GM19328 (cell line): ENCODE measurements around the gene TLCD5.

Source experiments
- ATAC-seq: cut with Tn5 transposase; IDR thresholded peaks from one replicate; pipeline ENCODE4 v1.9.1; 2021; ENCODE audit warnings: mild to moderate bottlenecking, moderate library complexity; ENCODE audit not compliant: unreplicated experiment

TLCD5 gene

GRCh38 chr11:120336641-120337354, 11.7 kb downstream of the TLCD5 start:
- peak; percentile 34 for ATAC-seq

GRCh38 chr11:120337355-120338106, 12.4 kb downstream of the TLCD5 start:
- no peak for ATAC-seq

GRCh38 chr11:120338107-120338933, 13.2 kb downstream of the TLCD5 start:
- ATAC-seq = no peak

DNA sequence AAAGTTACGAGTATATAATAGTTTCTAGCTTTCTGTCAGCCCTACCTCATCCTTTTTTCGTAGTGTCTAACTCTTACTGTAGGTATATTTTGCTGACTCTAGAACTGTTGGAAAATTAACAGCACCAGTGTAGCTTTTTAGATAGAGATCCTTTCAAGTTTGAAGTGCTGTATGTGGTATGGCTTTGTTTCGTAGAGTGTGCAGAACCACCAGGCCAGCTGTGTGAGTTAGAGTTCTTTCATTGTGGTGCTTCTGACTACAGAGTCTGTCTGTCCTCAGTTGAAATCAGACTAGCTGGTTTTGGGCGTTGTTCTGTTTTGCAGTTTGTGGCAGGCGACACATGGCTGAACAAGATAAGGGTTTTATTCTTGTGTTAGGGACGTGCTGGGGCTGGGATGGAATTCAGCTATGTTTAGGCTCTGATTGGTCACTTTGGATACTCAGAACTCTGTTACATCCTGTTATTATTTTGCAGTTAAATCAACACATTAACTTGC, 14.3 kb downstream of the TLCD5 start:
- no peak for ATAC-seq

DNA sequence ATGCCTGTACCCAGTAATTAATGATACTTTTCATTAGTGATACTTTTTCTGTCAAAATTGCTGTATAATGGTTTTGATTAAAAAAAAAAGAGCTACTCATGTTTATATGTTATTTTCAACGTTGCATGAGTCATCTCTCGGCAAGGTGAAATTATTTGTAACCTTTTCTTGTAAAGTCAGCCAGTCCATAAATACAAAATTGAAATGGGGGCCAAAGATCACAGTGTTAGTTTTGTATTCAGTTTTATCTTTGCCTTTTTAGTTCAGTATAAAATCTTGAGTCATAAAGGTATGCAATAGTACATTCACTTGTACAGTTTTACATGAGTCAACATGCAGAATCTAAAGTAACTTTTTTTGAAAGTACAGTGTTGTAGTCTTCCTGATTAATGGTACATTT, 15.4 kb downstream of the TLCD5 start:
- ATAC-seq = no peak

DNA sequence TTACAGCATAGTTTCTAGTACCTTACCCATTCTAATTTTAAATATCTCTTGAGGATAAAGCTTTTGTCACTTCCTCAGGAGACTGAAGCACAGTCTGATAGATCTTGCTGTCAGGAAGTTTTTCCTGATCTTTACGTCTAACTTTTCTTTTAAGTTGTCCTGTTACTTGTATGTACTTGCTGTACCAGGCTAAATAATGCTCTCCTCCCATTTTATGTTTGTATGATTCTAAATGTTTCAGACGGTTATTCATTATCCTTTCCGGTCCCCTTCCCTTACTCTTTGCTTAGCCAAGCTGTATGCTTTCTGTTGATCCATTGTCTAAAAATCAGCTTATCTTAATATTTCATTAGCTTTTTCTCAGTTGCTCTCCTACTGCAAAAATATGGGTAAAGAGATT, 17.1 kb downstream of the TLCD5 start:
- no peak for ATAC-seq

GRCh38 chr11:120342678-120343077, 17.6 kb downstream of the TLCD5 start:
- no peak for ATAC-seq

- ATAC-seq = peak; percentile 65
These were observed 18.3 kb downstream of the TLCD5 start for GRCh38 chr11:120343429-120343828.

GRCh38 chr11:120344302-120345004, 19.4 kb downstream of the TLCD5 start:
- ATAC-seq = peak; percentile 64

- ATAC-seq = no peak
These were observed 21.1 kb downstream of the TLCD5 start for GRCh38 chr11:120346233-120346632.

- ATAC-seq = no peak
These were observed 25.5 kb downstream of the TLCD5 start for GRCh38 chr11:120350637-120351036.

DNA sequence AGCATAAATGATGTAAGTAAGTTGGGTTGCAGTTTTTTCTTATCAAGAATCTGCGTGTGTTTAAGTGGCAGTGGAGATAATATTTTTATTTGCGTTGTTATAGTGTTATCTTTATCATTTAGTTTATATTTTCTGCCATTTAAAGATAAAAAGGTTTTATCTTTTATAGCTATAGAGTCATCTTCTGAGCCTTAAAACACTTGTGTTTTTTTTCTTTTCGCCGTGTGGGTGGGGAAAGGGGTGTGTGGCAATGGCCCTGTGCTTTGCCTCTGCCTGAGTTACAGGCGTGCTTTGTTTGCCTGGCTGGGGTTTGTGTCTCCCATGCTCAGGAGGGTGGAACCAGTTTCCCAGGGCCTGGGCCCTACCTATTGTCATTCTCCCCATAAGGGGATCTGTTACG, 27.3 kb downstream of the TLCD5 start:
- ATAC-seq = no peak

- no peak for ATAC-seq
These were observed 29.0 kb downstream of the TLCD5 start for GRCh38 chr11:120354068-120354467.

GRCh38 chr11:120354779-120355178, 29.7 kb downstream of the TLCD5 start:
- no peak for ATAC-seq

DNA sequence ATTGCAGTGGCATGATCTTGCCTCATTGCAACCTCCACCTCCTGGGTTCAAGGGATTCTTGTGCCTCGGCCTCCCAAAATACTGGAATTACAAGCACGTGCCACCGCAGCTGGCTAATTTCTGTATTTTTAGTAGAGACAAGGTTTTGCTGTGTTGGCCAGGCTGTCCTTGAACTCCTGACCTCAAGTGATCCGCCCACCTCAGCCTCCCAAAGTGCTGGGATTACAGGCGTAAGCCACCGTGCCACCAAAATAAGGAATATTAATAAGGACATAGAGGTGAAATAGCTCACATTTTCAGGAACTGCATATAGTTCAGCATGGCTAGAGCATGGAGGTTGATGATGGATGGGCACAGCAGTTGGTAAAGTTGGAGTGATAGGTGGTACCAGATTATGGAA, 32.5 kb downstream of the TLCD5 start:
- ATAC-seq = no peak

- ATAC-seq = no peak
These were observed 33.6 kb downstream of the TLCD5 start for GRCh38 chr11:120358729-120359128.

DNA sequence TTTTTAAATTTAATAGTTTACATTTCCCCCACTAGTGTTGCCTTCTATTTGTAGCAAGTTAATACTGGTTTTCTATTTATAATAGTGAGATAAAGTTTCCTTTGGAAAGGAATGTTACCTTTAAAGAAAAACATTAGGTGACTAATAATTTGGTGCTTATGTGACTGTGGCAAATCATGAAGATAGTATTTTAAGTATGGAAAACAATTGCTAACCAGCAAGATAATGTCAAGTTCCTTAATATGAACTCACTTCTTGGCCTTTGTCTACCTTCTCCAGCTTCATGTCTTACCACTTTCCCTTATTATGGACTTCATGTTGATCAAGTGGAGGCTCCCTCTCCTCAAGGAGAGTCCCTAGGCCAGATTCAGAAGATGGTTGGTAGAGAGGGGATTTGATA, 38.3 kb downstream of the TLCD5 start:
- ATAC-seq = no peak

DNA sequence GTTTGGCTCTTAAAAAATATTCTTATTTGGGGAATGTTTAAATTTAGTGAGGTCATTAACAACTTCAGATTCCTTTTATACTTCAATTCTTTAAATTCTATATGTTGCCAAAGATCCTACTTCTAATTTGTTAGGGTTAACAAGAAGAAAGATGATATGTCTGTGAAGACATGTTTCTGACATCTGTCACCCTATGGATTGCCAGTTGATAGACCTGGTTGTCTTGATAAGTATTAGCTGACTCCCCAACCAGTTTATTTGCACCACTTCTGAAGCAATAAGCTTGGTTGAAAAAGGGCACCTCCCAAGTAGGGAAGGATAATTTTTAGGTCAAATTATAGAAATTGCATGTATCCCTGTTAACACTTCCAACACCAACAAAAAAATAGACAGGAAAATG, 40.4 kb downstream of the TLCD5 start:
- no peak for ATAC-seq

DNA sequence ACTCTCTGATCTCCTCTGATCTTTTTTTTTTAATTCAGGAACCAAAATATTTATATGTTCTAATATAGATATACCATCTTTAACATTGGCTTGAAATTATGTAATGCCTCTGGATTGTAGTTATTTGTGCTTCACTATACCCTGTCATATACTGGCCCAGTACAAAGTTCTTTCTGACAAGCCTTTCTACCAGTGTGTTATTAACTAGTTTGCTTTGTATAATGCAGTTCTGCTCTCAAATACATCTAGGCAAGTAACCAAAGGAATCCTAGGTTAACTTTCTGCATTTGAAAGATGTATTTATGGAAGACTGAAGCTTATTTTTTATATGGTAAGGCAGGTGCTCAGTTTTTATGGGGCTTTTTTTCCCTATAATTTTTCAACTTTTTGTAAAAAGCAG, 47.2 kb downstream of the TLCD5 start:
- ATAC-seq = no peak

- ATAC-seq = no peak
These were observed 50.0 kb downstream of the TLCD5 start for GRCh38 chr11:120375076-120375475.
